AG09309 (cell line): ENCODE measurements around the gene CCR5.

Experiments used
- DNase-seq: peaks from one replicate; pipeline ENCODE4 v3.0.0-alpha.2; 2010; ENCODE audit warnings: low read depth
- H3K4me3 ChIP-seq: 2 replicates; pipeline ENCODE4 v1.5.1; 2011; ENCODE audit warnings: mild to moderate bottlenecking, low read depth, low read length, moderate library complexity; ENCODE audit not compliant: control insufficient read depth
- CTCF ChIP-seq: IDR thresholded peaks from 2 replicates; pipeline ENCODE4 v1.5.1; 2011; ENCODE audit warnings: mild to moderate bottlenecking, low read depth, low read length, inconsistent platforms; ENCODE audit not compliant: insufficient read depth, control insufficient read depth; ENCODE audit errors: missing control alignments

CCR5 gene

GRCh38 chr3:46417841-46418611, 47.3 kb downstream of the CCR5 start:
- no peak for TF ChIP-seq CTCF
- no peak overlapping the region for H3K4me3 ChIP-seq
- no peak for DNase-seq

- no peak for DNase-seq
- no peak overlapping the region for H3K4me3 ChIP-seq
- no peak for TF ChIP-seq CTCF
Observed at GRCh38 chr3:46419816-46420215, 49.1 kb downstream of the CCR5 start.

DNA sequence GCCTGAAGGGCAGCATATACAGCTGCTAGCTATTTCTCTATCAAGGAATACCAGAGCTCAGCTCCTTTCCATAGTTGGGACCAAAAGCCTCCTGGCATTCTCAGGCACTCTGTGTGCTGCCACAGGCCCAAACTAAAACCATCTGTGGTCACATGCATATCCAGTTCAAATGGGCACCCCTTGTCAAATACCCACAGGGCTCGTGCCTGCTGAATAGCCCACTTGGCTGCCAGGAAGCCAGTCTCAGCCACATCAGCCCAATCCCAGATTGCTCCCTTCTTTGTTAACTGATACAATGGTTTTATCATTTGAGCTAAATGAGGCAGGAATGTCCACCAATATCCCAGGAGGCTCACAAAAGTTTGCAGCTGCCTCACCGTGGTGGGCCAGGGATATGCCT, 50.2 kb downstream of the CCR5 start:
- no peak overlapping the region for H3K4me3 ChIP-seq
- no peak for DNase-seq
- no peak for TF ChIP-seq CTCF

DNA sequence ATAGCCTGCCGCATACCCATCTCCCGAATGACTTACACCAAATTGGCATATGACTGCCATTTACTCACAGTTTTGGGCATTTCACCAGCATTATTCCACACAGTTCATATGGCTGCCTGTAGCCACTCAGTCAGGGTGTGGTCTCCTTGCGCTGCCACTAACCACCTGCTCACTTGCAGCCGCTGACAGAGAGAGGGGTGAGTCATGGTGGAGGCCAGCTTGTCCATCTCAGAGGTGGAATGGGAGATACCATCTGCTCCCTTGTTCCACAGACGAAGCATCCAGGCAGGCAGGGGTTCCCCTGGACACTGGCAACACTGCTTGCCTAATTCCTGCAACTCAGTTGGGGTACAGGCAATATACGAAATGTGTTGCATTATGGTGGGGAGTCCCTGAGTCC, 51.9 kb downstream of the CCR5 start:
- no peak overlapping the region for H3K4me3 ChIP-seq
- DNase-seq = no peak
- TF ChIP-seq CTCF = no peak

- no peak overlapping the region for H3K4me3 ChIP-seq
- no peak for TF ChIP-seq CTCF
- no peak for DNase-seq
Observed at GRCh38 chr3:46423588-46423987, 52.8 kb downstream of the CCR5 start.
